Lung (tissue), 12 donors: ENCODE data around the gene RCAN3. TPM values are rescaled to one million over a fixed set of nuclear protein-coding genes. Genes with fewer than 3 reads are reported as not detected.

ENCODE experiments used
- ATAC-seq: fragments of 200-7000 bp; cut with Tn5 transposase; one replicate; pipeline ENCODE4 v1.9.1; 2020; ENCODE audit warnings: moderate number of reproducible peaks; ENCODE audit not compliant: insufficient read depth, low FRiP score
- DNase-seq, 3 donors: peaks; one replicate each; pipeline ENCODE4 v3.0.0-alpha.2; 2013 to 2017
- H3K27ac ChIP-seq, 2 donors: one replicate each; pipeline ENCODE4 v1.5.1; 2013; ENCODE audit warnings: mild to moderate bottlenecking in 2 of 2, moderate library complexity in 2 of 2, control low read depth in 1 of 2, inconsistent platforms in 1 of 2, low read depth in 1 of 2, low read length in 1 of 2
- H3K27me3 ChIP-seq, 3 donors: one replicate each; pipeline ENCODE4 v1.5.1; 2013; ENCODE audit warnings: low read length in 2 of 3; ENCODE audit not compliant: control insufficient read depth in 3 of 3, insufficient read depth in 3 of 3
- H3K36me3 ChIP-seq, 4 donors: one replicate each; pipeline ENCODE4 v1.5.1; 2013; ENCODE audit warnings: low read length in 4 of 4, mild to moderate bottlenecking in 1 of 4, moderate library complexity in 1 of 4; ENCODE audit not compliant: control insufficient read depth in 4 of 4, insufficient read depth in 4 of 4
- H3K4me1 ChIP-seq, 5 donors: one replicate each; pipeline ENCODE4 v1.5.1; 2013; ENCODE audit warnings: low read length in 5 of 5, mild to moderate bottlenecking in 2 of 5, moderate library complexity in 1 of 5; ENCODE audit not compliant: control insufficient read depth in 5 of 5, insufficient read depth in 5 of 5
- H3K4me3 ChIP-seq: one replicate; pipeline ENCODE4 v1.5.1; 2013; ENCODE audit warnings: mild to moderate bottlenecking, control low read depth, moderate library complexity
- H3K9ac ChIP-seq, 2 donors: one replicate each; pipeline ENCODE4 v1.5.1; 2013; ENCODE audit warnings: low read length in 2 of 2, control low read depth in 1 of 2; ENCODE audit not compliant: insufficient read depth in 1 of 2
- H3K9me3 ChIP-seq, 4 donors: one replicate each; pipeline ENCODE4 v1.5.1; 2013; ENCODE audit warnings: low read length in 3 of 4, mild to moderate bottlenecking in 1 of 4, moderate library complexity in 1 of 4; ENCODE audit not compliant: control insufficient read depth in 4 of 4, insufficient read depth in 3 of 4
- CTCF ChIP-seq: IDR thresholded peaks from 2 replicates; pipeline ENCODE4 v1.5.1; 2012; ENCODE audit warnings: mild to moderate bottlenecking; ENCODE audit errors: control extremely low read depth, extremely low read depth
- WGBS, 2 donors: extraction: QIAGEN DNeasy Blood & Tissue Kit; methylation state at CpG; one replicate each; pipeline ENCODE4 v1.1.7; 2013; 5-methylcytosine and 5-hydroxymethylcytosine counted together
- polyA plus RNA-seq, 2 donors: library from polyadenylated mRNA; stranded (reverse); fragments of 200-250 nt; gene quantifications; one replicate each; pipeline ENCODE4 v1.2.1, GENCODE V29; 2013
- total RNA-seq, 2 donors: library from RNA; depleted of rRNA in 1 of 2; stranded (reverse); fragments of >200 nt in 1 of 2; gene quantifications; one replicate each; pipeline ENCODE4 v1.2.1, GENCODE V29; 2014 to 2021
- donor health status: control.
- donor health status: control.
- donor health status: Bipolar disorder and iron deficiency.
- donor health status: healthy.
- donor health status: DM: yes; HTN: yes; CAD: no.

Gene RCAN3
- total and polyA plus RNA-seq, 4 donors, result 5.2 to 21.4 (median 12.8) TPM

- H3K4me1 ChIP-seq, result peaks cover 0 to 3% (median 0%) of the 10 kb centered on the region in 5 donors
- H3K9me3 ChIP-seq, result no peaks in the 10 kb centered on the region
- H3K36me3 ChIP-seq, result no peaks in the 10 kb centered on the region
- no peak overlapping the region for H3K4me3 ChIP-seq
- TF ChIP-seq CTCF, result no peak
- 55 to 64% methylated on average over 13 to 14 of the region's 14 CpGs for WGBS, 2 donors
- ATAC-seq (no peak), DNase-seq (no peak)
- H3K27me3 ChIP-seq, result no peaks in the 10 kb centered on the region
- H3K9ac ChIP-seq, result no peak overlapping the region
- no peak overlapping the region for H3K27ac ChIP-seq
Observed at GRCh38 chr1:24575905-24576587, 73.4 kb downstream of the RCAN3 start.

GRCh38 chr1:24578846-24579245 lies 76.2 kb downstream of the RCAN3 start:
- Histone ChIP-seq H3K9ac (no peak overlapping the region), H3K27ac (no peak overlapping the region), H3K27me3 (no peaks in the 10 kb centered on the region), H3K4me1 (peaks cover 0 to 3% (median 0%) of the 10 kb centered on the region in 5 donors), H3K36me3 (no peaks in the 10 kb centered on the region), H3K4me3 (no peak overlapping the region), H3K9me3 (no peaks in the 10 kb centered on the region)
- DNase-seq (no peak), ATAC-seq (no peak)
- TF ChIP-seq CTCF, result no peak
- WGBS, 2 donors, result 83 to 94% methylated on average over 7 of the region's 7 CpGs

GRCh38 chr1:24580756-24581155 lies 78.1 kb downstream of the RCAN3 start:
- H3K4me1 ChIP-seq, result peaks cover 0 to 3% (median 0%) of the 10 kb centered on the region in 5 donors

More at GRCh38 chr1:24580756-24581155, 78.1 kb downstream of the RCAN3 start:
- WGBS, 2 donors, result 80 to 86% methylated on average over 10 of the region's 10 CpGs
- Histone ChIP-seq H3K9ac (no peak overlapping the region), H3K4me3 (no peak overlapping the region), H3K27ac (no peak overlapping the region), H3K36me3 (no peaks in the 10 kb centered on the region), H3K9me3 (no peaks in the 10 kb centered on the region), H3K27me3 (no peaks in the 10 kb centered on the region)
- no peak for TF ChIP-seq CTCF
- no peak for ATAC-seq
- DNase-seq, result no peak
